GM18517 (cell line): ENCODE results near the gene NFYA.

ENCODE experiments used
- ATAC-seq: cut with Tn5 transposase; IDR thresholded peaks from one replicate; pipeline ENCODE4 v1.9.1; 2021; ENCODE audit warnings: mild to moderate bottlenecking, moderate library complexity; ENCODE audit not compliant: unreplicated experiment

NFYA gene

GRCh38 chr6:41071923-41072835, 595 bp upstream of the NFYA start, which contains the start of gene OARD1:
TSS of gene OARD1 (minus strand) at chr6:41072356. CDS start at chr6:41071634, 722 bp downstream.
- ATAC-seq, result peak; percentile 60

GRCh38 chr6:41073203-41073967, 611 bp downstream of the NFYA start:
- ATAC-seq, result peak; percentile 27

GRCh38 chr6:41073968-41074691, 1.4 kb downstream of the NFYA start:
- ATAC-seq, result no peak

- no peak for ATAC-seq
Measured at GRCh38 chr6:41074692-41075436, 2.1 kb downstream of the NFYA start.

- ATAC-seq, result no peak
Measured at GRCh38 chr6:41075651-41076626, 3.2 kb downstream of the NFYA start.

GRCh38 chr6:41077536-41077935, 4.8 kb downstream of the NFYA start:
- ATAC-seq, result no peak

- ATAC-seq, result no peak
Measured at GRCh38 chr6:41078101-41078500, 5.3 kb downstream of the NFYA start.

GRCh38 chr6:41079080-41079479, 6.3 kb downstream of the NFYA start:
- ATAC-seq, result no peak

GRCh38 chr6:41080621-41081020, 7.8 kb downstream of the NFYA start:
- no peak for ATAC-seq

- no peak for ATAC-seq
Measured at GRCh38 chr6:41083072-41083471, 10.3 kb downstream of the NFYA start.

- no peak for ATAC-seq
Measured at GRCh38 chr6:41085182-41085581, 12.4 kb downstream of the NFYA start.

GRCh38 chr6:41088451-41088850, 15.7 kb downstream of the NFYA start:
- no peak for ATAC-seq

- ATAC-seq, result no peak
Measured at GRCh38 chr6:41090841-41091761, 18.3 kb downstream of the NFYA start.

GRCh38 chr6:41092421-41093140, 19.8 kb downstream of the NFYA start:
- ATAC-seq, result no peak

- ATAC-seq, result no peak
Measured at GRCh38 chr6:41093729-41094128, 21.0 kb downstream of the NFYA start.

- ATAC-seq, result no peak
Measured at GRCh38 chr6:41097467-41098090, 24.8 kb downstream of the NFYA start.

GRCh38 chr6:41098366-41098765, 25.6 kb downstream of the NFYA start:
- no peak for ATAC-seq
